GM12873 (cell line): Measurements from ENCODE around the gene C2orf80.

ENCODE experiments used
- CTCF ChIP-seq: IDR thresholded peaks from 2 replicates; pipeline ENCODE4 v1.5.1; 2012; ENCODE audit warnings: low read depth, mild to moderate bottlenecking, moderate library complexity, low read length, control low read depth; ENCODE audit not compliant: insufficient read depth; ENCODE audit errors: missing control alignments

The C2orf80 gene

GRCh38 chr2:208189810-208190503 is at the start of gene C2orf80:
Gene C2orf80 (minus strand): TSS chr2:208190030. CDS start chr2:208186986, 3,044 bp downstream.
- no peak for TF ChIP-seq CTCF

- no peak for TF ChIP-seq CTCF
Measured at GRCh38 chr2:208235860-208236259, 46.0 kb upstream of the C2orf80 start.

GRCh38 chr2:208234786-208235185 is 45.0 kb upstream of the C2orf80 start:
- no peak for TF ChIP-seq CTCF

- TF ChIP-seq CTCF: no peak
Measured at GRCh38 chr2:208228476-208228875, 38.6 kb upstream of the C2orf80 start.

GRCh38 chr2:208227581-208228232 is 37.9 kb upstream of the C2orf80 start:
- TF ChIP-seq CTCF: no peak

GRCh38 chr2:208224802-208225201 is 35.0 kb upstream of the C2orf80 start:
- no peak for TF ChIP-seq CTCF

GRCh38 chr2:208222351-208222750 is 32.5 kb upstream of the C2orf80 start:
- TF ChIP-seq CTCF: no peak
